ENCODE data around the gene G6PC3.
"Not testable (repeated sequence)": the region's sequence is repeated elsewhere in the genome, so short reads cannot be mapped to it uniquely, and the experiment has no call there.

The G6PC3 gene

DNA sequence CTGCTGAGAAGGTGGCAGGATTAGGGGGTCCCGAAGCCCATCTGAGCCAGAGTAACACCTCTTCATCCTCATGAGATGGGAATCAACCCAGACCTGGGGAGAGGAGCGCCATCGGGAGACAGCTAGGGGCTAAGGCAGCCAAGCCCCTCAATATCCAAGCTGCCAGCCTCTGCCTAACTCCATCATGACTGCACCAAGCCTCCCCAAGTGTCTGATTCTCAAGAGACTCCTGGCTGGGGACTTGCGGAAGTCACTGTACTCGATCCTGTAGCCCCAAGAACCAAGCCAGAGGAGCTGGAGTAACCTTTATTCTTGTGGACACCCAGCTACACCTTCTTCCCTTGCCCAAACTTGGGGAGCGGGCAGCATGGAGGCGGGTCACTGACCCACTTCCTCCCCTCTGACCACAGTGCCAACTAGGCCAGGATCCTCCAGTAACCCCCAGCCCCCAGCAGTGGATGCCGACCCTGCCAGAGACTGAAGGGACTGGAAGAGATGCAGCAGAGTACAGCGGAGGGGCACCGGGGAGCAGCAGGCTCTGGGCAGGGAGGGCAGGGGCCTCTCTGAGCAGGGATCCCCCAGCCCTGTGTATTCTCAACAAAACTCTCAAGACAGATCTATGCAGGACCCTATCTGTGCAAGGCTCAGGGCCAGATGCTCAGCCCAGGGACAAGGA lies 39.6 kb downstream of the G6PC3 start:
- DNase-seq, result no peak

DNA sequence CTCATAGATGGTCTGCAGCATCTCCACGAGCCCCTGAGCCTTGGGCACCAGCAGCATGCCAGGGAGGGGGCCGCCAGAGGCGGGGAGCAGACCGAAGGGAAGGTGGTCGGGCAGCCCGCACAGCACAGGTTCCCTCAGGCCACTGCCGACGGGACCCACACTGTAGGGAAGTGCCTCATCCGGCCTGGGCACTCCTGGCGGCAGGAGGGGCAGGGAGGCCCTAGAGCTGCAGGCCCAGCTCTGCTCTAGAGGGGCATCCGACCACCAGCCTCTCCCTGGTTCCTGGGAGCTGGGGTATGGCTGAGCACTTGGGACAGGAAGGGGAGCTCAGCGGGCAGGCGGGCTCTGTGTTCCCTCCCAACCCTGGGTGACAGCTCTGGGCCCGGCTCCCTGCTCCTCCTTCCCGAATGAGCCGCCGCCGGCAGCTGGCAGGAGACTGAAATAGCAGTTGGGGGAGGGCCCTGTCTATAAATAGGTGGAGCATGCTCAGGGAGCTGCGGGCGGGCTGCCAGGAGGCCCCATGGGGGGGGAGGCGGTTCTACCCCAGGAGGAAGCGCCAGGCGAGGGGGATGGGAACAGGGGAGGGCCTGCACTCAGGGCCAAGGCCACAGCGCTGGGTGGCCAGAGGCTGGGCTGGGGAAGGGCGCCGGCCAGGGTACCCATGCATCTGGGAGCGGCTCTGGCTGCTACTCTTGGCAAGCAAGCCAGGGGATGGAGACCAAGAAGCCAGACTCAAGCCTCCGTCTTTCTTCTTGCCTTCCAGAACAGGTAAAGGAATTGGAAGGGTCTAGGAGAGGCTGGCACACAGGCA lies 40.5 kb downstream of the G6PC3 start:
- peak; percentile 82 for DNase-seq

DNA sequence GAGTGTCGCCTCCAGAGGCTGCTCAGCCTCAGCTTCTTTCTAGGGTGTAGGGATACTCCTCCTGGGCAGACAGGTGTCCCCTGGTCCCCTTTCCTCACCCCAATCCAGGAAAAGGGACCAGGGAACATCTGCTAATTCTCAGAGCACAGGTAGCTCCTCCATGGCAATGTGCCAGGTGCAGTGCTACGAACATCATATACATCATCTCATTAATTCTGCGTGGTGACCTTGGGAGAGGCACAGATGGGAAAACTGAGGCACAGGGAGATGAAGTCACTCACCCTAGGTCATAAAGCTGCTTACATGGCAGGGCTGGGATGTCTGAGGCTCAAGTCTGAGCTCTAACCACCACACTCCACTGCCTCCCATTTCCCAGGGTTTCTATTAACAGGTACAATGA lies 41.2 kb downstream of the G6PC3 start:
- DNase-seq, result no peak

DNA sequence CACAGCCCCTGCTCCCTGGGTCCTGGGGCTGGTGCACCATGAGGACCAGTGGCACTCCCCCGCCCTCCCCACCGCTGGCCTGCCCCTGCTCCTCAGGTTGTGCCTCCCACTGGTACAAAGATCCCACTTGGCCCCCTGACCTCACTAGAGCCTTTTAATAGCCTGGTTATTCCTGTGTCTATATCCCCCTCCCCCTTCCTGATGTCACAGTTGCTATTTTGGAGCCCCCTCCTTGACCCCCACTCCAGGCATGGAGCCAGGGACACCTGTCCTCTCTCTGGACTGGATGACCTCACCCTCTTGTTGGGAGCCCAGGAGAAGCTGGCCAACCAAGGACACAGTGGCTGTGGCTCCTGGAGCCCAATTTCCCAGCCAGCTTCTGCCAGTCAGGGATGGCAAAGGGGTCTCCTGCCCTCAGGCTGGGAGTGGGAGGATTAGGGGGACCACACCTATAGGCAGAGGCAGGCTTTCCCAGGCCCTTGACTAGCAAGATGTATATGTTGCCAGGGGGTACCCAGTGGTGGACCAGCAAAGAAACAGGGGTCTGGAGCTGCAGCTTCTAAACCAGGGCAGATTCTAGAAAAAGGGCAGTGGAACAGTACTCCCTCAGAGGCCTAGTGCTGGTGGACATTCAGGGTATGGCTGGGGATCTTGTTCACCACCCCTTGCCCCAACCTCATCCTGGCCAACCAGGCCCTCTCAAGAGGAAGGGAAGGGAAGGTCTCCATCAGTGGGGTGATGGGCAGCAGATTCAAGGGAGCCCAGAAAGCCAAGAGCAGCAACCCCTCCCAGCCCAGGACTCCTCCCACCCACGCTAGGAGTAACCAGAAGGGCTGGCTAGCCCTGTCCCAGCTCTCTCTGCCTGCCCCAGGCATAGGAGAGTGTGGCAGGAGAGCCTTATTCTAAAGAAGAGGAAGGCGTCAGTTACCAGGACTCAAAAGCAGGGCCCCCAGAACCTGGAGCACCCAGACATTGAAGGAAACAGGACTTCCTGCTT lies 42.0 kb downstream of the G6PC3 start:
- DNase-seq, result no peak

DNA sequence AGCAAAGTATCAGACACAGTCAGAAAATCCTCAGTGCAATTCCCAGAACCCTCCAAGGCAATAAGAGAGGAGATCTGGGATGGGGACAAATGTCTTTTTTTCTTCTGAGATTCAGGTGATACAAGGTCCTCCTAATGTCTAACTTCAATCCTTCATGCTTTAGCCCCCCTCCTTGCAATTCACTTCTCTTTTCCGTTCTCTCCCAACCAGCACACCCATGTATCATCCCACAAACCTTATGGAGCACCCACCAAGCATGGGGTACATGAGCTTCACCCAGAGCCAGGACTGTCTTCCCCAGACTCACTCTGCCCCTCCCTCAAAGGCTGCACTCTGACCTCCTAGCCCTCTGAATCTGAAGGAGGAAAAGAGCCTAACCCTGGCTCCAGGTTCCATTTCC lies 42.8 kb downstream of the G6PC3 start:
- DNase-seq, result no peak

DNA sequence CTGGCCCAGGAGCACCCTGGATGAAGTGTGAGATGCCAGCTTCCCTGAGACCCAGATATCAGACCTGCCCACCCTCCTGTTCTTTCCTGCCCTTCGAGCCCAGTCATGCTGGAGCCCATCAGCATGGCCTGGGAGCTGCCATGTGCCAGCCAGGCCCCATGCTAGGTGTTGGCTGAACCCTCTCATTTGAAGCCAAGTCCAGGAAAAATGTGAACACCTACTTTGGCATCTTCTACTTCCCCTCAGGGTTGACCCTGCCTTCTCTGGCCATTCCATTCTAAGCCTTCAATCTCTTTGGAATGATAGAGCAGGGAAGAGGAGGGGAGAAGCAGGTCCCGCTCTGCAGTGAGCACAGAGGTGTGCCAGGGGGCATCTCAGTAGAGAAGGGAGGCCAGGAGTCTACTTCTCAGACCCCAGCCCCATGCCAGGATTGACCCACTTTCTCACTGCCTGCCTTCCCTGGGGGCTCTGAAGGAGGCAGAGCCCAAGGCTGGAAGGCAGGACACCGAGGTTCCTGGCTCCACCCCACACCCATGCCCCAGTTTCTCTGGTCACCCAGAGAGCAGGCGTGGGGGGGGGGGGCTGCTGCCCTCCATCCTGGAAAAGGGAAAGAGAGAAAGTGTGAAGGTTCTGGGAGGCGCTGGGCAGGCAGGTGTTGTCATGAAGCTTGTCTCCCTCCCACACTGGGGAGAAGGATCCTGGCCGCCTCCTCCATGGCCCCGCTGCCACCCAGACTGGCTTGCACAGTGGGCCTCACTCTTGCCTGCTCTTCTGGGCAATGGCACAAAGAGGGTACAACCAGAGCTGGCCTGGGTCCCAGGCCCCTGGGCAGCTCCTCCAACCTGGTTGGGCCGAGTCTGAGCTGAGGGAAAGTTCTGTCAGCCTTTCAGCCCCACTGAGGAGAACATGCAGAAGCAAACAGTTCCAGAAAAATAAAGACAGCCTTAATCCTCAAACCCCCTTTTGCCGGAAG lies 43.6 kb downstream of the G6PC3 start:
- no peak for DNase-seq

DNA sequence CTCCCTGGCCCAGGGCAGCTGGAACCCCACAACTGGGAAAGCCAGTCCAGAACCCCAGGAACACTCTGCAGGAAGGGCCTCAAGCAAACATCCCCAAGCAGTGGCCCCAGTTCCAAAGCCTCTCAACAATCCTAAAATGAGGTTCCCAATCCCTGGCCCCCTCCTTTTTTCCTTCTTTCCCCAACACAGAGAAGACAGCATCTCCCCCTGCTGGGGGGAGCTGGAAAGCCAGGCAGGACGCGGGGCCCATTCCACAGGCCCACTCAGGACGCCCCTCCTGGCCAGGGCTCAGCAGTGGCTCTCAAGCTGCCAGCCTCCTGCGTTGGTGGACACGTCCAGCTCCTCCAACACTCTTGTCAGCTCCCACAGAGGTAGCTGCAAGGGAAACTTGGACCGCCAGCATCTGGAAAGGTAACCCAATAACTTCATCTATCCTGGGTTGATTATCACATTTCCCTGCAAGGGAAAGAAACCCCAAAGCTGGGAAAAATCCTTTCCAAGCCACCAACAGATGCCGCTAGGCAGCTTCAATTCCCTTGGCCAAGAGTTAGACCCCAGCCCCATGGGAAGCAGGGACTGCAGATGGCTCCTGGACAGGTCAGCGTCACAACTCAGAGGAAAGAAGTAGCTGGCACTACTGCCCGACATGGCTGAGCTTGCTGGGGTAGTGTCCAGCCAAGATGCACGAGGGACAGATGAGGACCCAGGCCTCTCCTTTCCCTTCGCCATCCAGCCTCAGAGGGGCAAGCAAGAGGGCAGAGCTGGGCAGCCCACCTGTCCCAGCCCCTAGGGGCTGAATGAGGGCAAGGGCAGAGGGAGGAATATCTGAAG lies 45.3 kb downstream of the G6PC3 start:
- DNase-seq, result no peak

DNA sequence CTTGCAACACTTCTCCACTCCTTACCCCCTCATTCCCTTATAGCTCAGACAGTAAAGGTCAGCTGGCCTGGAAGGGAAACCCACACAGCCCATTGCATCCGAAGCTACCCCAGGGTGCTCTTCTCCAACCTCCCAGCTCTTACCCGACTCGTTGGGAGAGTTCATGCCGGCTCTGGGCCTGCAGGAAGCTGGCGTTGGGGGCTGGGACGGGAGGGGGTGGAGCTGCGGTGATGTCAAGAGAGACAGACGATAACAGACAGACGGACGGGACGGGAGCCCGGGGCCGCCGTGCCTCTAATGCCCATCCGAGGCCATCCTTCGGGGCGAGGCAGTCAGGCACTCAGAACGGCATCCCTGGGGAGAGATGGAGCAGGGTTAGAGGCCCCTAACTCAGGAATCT lies 46.8 kb downstream of the G6PC3 start:
- no peak for DNase-seq

DNA sequence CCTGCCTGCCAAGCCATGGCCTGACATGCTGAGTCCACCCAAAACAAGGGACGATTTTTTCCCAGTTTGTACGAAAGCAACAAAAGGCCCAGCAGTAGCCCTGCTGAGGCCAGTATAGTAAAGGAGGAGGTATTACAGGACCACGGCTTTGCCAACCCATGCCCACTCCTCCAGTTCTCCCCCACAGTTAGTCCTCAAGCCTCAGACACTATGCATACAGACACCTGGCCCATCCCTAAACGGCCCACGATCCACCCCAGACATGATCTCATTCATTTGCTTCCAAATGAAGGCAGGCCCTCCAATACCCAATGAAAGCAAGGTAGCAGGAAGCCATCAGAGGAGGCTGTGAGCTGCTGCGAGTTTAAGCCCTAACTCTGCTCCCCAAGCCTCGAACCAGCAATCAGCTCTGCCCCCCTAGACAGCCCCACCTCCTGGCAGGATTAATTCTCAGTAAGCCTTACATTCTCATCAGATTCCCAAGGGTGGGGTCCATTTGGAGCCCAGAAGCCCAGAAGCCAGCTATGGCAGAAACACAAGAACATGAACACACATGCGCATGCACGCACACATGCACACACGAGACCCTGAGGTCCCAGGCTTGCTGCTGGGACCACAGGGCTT lies 48.0 kb downstream of the G6PC3 start:
- no peak for DNase-seq

DNA sequence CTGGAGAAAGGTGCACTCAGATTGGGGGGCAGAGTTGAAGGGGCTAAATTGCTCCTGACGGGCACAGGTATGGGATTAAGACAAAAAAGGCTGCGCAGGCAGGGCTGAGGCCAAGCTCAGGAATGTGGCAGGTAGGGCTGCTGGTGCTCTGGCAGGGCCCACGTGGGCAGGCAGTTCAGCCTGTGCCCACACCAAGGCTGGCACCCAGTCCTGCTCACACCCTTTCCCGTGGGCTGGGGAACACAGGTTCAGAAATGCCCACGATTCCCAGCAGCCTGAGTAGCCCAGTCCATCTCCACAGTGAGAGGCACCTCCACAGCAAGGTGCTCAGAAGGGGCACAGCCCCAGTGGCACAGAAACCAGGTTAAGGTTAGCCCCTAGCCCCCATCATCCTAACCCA lies 48.5 kb downstream of the G6PC3 start:
- no peak for DNase-seq

DNA sequence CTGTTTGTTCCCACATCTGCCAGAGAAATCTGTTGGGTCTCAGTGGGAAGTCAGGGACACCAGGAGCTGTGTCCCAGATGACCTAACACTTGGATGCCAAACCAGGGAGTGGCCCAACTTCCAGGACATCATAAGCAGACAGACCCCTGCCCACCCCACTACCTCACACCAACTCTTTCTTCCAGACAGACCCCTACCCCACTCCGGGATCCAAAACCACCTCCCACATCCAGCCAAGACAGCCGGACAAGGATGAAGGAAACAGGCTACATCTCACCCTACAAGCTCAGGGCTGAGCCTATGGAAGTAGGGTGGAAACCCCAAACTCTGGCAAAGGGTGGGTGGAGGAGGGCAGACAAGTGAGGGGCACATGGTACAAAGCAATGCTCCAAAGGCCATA lies 49.3 kb downstream of the G6PC3 start:
- DNase-seq, result no peak

DNA sequence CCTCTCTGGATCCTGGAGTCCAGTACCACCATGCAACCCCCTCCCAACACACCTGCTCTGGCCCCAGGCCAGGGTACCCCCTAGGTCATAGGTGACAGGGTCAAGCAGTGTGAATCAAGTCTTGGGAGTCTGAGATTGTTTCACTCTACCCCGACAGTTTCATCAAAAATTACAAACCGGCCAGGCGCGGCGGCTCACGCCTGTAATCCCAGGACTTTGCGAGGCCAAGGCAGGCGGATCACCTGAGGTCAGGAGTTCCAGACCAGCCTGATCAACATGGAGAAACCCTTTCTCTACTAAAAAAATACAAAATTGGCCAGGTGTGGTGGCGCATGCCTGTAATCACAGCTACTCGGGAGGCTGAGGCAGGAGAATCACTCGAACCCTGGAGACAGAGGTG lies 49.7 kb downstream of the G6PC3 start:
- DNase-seq, result not testable (repeated sequence)

DNA sequence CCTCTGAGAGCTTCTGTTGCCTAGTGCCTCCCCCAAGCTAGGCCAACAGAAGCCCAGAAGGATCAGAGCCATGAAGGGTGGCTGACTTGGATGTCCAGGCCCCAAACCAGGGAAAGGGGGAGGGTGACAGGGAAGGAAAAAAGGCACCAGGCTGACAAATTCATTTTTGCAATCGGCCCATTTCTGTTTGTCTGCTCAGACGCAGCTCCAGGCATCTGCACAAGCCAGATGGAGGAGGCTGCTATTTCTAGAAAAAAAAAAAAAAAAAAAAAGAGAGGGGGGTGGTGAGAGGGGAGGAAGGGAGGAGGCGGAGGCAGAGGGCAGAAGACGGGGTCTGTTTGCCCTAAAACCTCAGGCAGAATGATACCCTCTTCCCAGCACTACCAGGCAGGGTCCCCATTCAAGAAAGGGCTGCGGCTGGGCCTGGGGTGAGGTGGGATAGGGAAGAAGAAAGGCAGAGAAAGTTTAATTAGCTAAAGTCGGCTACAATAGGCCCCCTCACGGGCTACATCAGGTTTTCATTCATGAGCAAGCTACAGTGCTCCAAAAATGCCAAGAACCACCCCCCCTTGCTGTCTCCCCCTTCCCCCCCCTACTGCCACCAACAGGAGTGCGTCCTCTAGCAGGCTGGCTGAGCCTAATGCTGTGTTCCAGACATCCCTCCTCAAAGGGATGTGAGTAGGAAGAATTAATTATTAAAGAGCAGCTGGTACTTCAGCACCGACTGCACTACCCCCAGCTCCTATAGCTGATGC lies 50.5 kb downstream of the G6PC3 start:
- no peak for DNase-seq

DNA sequence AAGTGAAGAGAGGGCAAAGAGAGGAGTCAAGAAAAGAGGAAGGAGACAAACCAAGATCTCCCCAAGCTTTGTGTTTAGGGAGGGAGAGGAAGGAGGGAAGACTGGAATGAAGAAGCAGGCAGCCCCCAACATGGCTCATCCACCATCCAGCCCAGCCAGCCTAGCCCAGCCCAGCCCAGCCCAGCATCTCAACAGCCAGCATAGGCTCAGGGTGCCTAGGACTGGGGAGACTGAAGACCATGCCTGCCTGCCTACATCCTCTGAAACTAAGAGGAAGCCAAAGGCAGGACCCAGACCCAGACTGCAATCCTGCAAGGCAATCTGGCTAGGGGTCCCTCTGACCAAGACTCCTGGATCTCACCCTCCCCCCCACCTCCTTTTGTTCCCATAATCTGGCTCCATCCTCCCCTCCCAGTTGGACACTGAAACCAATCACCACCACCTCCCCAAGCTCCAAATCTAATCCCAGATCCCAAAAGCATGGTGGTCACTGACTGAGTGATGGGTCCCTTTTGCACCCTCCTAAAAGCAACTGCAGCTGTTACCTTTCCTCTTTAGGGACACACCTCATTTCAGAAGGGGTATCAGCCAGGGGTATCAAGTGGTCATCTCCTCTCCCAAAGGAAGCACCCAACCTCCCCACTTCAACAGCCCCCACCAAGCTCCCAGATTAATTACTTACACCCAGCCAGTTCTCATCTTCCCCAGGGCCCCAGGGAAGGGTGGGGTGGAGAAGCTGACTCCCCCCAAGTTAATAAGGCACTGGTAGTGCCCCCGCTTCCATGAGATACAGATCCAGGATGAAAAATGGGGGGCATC lies 51.7 kb downstream of the G6PC3 start:
- no peak for DNase-seq

DNA sequence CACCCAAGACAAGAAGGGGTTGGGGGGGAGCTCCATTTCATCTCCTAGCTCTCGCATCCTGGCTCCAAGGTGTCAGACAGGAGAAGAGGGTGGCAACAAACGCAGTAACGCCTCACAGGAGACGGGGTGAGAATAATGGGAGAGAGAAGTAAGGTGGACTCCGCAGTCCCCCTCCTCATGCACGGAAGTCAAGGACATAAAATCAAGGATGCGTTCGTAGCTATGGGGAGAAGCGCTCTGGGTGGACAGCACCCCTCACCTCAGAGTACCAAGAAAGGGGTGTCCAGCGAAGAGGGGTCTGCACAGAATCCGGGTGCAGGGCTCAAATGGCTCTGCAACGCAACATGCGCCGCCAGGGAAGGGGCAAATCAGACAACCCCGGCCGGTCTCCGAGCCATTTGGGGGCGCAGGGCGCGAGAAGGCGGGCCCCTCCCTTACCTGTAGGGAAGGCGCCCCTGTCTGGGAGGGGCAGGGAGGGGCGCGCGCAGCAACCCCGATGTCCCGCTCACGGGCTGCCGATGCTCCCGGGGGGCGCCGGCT lies 52.4 kb downstream of the G6PC3 start:
- DNase-seq, result no peak

DNA sequence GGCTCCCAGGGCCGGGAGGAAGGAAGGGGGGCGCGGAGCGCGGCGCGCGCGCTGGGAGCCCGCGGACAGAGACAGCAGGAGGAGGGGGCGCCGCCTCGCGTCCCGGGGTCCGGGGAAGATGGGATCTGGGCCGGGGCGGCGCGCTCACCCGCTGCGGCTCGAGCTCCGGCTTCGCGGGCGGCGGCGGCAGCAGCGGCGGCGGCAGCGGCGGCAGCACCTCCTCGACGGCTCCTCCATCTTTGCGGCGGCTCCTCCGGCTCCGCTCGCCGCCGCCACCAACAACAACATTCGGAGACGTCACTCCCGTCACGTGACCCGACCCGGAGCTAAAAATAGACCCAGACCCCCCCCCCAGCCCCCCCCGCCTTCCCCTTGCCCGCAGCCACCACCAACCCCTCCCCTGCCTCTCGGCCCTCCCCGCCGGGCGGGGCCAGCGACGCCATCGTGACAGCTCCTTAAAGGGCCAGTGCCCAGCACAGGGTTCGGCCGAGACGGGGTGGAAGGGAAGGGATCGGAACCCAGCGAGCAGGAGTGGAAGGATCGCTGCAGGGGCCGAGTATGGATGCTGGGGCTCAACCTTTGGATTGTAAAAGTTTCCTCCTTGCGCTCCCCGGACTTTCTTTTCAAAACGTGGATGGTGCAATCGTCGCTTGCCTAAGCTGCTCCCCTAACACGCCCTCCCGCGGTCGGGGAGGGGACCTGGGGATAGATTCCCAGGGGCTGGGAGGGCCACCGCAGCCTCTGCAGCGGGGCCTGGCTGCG lies 53.0 kb downstream of the G6PC3 start, which contains the start of gene HDAC5:
TSS of gene HDAC5 (minus strand) at position 286 of the 762 bp plus-strand sequence. CDS start 6,126 bp downstream, outside the sequence.
- DNase-seq, result peak; percentile 88

DNA sequence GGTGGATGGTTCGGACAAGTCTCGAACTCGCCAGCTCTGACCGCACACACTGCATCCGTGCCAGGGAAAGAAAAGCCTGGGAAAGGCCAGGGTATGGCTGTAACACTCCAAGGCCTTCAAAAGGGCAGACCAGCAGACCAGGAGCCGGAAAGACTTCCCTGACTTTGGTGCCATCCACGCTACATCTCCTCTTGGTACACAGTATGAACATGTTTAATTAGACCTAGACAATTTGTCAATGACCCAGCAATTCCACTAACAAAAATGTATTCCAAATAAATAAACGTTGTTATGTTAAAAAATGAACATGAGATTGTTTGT lies 53.5 kb downstream of the G6PC3 start:
- DNase-seq, result no peak
